ENCODE results near the gene RGS6. TPM values are rescaled to one million over a fixed set of nuclear protein-coding genes. Genes with fewer than 3 reads are reported as not detected.

Gene RGS6
- total RNA-seq, 1 donor: 2.5 TPM

- no peaks in the 10 kb centered on the region for H3K27me3 ChIP-seq (ENCODE audit: insufficient read depth, low read length)
- H3K9me3 ChIP-seq (ENCODE audit: low read depth, low read length): no peaks in the 10 kb centered on the region
- no peak overlapping the region for H3K4me3 ChIP-seq (ENCODE audit: low read length)
- no peaks in the 10 kb centered on the region for H3K4me1 ChIP-seq (ENCODE audit: insufficient read depth, low read length)
Measured at GRCh38 chr14:72120315-72120714, 188.1 kb downstream of the RGS6 start.

- no peaks in the 10 kb centered on the region for H3K9me3 ChIP-seq (ENCODE audit: low read depth, low read length)
- H3K4me1 ChIP-seq (ENCODE audit: insufficient read depth, low read length): peaks cover 3% of the 10 kb centered on the region
- H3K4me3 ChIP-seq (ENCODE audit: low read length): no peak overlapping the region
- peaks cover 6% of the 10 kb centered on the region for H3K27me3 ChIP-seq (ENCODE audit: insufficient read depth, low read length)
Measured at GRCh38 chr14:72123755-72124154, 191.5 kb downstream of the RGS6 start.

DNA sequence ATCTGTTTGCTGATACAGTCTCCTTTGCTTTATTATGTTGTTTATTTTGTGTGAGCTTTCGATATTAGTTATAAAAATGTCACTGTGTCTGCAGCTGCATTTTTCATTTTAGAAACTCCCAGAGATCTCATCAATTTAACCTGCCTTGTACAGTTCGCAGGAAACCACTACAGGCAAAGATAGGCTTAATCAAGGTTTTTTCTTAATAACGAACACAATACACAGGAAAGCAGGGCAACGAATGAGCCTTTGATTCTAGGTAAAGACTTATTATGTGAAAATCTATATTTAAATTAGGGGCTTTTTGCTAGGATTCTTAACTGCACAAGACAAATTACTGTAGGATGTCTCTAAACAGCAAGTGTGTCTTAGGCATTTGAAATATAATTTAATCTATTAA lies 191.9 kb downstream of the RGS6 start:
- Histone ChIP-seq H3K4me3 (ENCODE audit: low read length) (no peak overlapping the region), H3K9me3 (ENCODE audit: low read depth, low read length) (no peaks in the 10 kb centered on the region), H3K27me3 (ENCODE audit: insufficient read depth, low read length) (peaks cover 7% of the 10 kb centered on the region), H3K4me1 (ENCODE audit: insufficient read depth, low read length) (peaks cover 4% of the 10 kb centered on the region)

GRCh38 chr14:72126091-72126490 lies 193.9 kb downstream of the RGS6 start:
- H3K4me3 ChIP-seq (ENCODE audit: low read length): no peak overlapping the region
- H3K4me1 ChIP-seq (ENCODE audit: insufficient read depth, low read length): peaks cover 4% of the 10 kb centered on the region
- peaks cover 12% of the 10 kb centered on the region for H3K27me3 ChIP-seq (ENCODE audit: insufficient read depth, low read length)
- H3K9me3 ChIP-seq (ENCODE audit: low read depth, low read length): no peaks in the 10 kb centered on the region

GRCh38 chr14:72126561-72126960 lies 194.3 kb downstream of the RGS6 start:
- peaks cover 12% of the 10 kb centered on the region for H3K27me3 ChIP-seq (ENCODE audit: insufficient read depth, low read length)
- H3K4me3 ChIP-seq (ENCODE audit: low read length): no peak overlapping the region
- no peaks in the 10 kb centered on the region for H3K9me3 ChIP-seq (ENCODE audit: low read depth, low read length)
- H3K4me1 ChIP-seq (ENCODE audit: insufficient read depth, low read length): peaks cover 4% of the 10 kb centered on the region

GRCh38 chr14:72128629-72129028 lies 196.4 kb downstream of the RGS6 start:
- Histone ChIP-seq H3K27me3 (ENCODE audit: insufficient read depth, low read length) (peaks cover 12% of the 10 kb centered on the region), H3K4me1 (ENCODE audit: insufficient read depth, low read length) (peaks cover 4% of the 10 kb centered on the region), H3K4me3 (ENCODE audit: low read length) (no peak overlapping the region), H3K9me3 (ENCODE audit: low read depth, low read length) (no peaks in the 10 kb centered on the region)

- Histone ChIP-seq H3K27me3 (ENCODE audit: insufficient read depth, low read length) (peaks cover 12% of the 10 kb centered on the region), H3K4me3 (ENCODE audit: low read length) (no peak overlapping the region), H3K9me3 (ENCODE audit: low read depth, low read length) (no peaks in the 10 kb centered on the region), H3K4me1 (ENCODE audit: insufficient read depth, low read length) (peaks cover 4% of the 10 kb centered on the region)
Measured at GRCh38 chr14:72129291-72129690, 197.1 kb downstream of the RGS6 start.

DNA sequence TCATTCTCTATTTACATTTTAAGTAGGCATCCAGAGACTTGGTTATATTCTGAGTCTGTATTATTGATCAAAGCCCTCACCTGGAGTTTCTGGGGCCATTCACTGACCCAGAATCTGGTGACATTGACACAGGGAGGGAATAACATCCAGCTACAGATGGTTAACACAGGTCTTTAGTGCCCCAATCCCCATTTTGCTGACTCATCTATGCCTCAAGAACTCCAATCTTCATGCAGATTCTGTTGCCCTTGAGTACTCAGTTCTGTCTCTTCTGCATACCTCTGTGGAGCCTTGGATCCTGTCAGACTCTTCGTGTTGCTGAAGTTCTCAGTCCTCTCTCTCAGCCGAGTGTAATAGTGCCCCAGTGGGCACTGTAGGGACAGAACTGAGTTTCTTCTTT lies 208.9 kb downstream of the RGS6 start:
- Histone ChIP-seq H3K27me3 (ENCODE audit: insufficient read depth, low read length) (peaks cover 2% of the 10 kb centered on the region), H3K9me3 (ENCODE audit: low read depth, low read length) (no peaks in the 10 kb centered on the region), H3K4me1 (ENCODE audit: insufficient read depth, low read length) (no peaks in the 10 kb centered on the region), H3K4me3 (ENCODE audit: low read length) (no peak overlapping the region)

- H3K4me3 ChIP-seq (ENCODE audit: low read length): no peak overlapping the region
- no peaks in the 10 kb centered on the region for H3K4me1 ChIP-seq (ENCODE audit: insufficient read depth, low read length)
- no peaks in the 10 kb centered on the region for H3K9me3 ChIP-seq (ENCODE audit: low read depth, low read length)
- peaks cover 2% of the 10 kb centered on the region for H3K27me3 ChIP-seq (ENCODE audit: insufficient read depth, low read length)
Measured at GRCh38 chr14:72142328-72142727, 210.1 kb downstream of the RGS6 start.

GRCh38 chr14:72146241-72146640 lies 214.0 kb downstream of the RGS6 start:
- peaks cover 2% of the 10 kb centered on the region for H3K27me3 ChIP-seq (ENCODE audit: insufficient read depth, low read length)

DNA sequence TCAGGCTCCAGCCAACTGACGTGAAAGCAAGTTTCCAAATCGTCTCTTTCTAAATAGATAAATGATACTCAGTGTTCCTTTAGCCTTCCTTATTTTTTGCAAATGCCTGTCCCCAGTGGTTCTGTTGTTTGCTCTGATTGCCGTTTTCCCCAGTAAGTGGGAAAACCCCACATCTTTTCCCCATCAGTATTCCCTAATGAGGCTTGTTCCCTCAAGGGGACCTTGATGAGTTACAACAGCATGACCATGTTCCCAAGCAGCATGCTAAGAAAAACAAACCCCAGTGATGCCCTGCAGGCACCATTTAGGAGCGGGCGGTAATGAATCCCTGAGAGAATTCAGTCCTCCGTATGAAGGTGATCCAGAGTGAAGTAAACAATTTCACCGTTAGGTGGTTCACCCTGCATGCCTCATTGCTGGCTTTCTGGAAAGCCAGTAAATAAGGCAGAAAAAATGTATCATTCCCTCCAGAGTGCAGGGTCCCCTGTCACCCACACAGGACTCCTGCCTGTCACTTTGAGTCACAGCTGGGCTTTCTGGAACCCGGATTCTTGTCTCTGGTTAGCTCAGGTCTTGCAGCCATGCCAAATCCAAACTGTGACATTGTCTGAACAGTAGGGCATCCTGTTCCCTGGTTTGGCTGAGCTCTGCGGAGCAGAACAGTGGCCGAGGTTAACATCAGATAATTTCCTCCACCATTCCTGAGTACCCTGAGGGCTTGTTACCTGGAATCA lies 222.6 kb downstream of the RGS6 start:
- no peaks in the 10 kb centered on the region for H3K27me3 ChIP-seq (ENCODE audit: insufficient read depth, low read length)
- H3K4me1 ChIP-seq (ENCODE audit: insufficient read depth, low read length): no peaks in the 10 kb centered on the region
- H3K9me3 ChIP-seq (ENCODE audit: low read depth, low read length): no peaks in the 10 kb centered on the region
- H3K4me3 ChIP-seq (ENCODE audit: low read length): no peak overlapping the region

More at GRCh38 chr14:72146241-72146640, 214.0 kb downstream of the RGS6 start:
- no peaks in the 10 kb centered on the region for H3K9me3 ChIP-seq (ENCODE audit: low read depth, low read length)
- no peak overlapping the region for H3K4me3 ChIP-seq (ENCODE audit: low read length)
- H3K4me1 ChIP-seq (ENCODE audit: insufficient read depth, low read length): no peaks in the 10 kb centered on the region

- Histone ChIP-seq H3K27me3 (ENCODE audit: insufficient read depth, low read length) (no peaks in the 10 kb centered on the region), H3K4me1 (ENCODE audit: insufficient read depth, low read length) (no peaks in the 10 kb centered on the region), H3K9me3 (ENCODE audit: low read depth, low read length) (no peaks in the 10 kb centered on the region), H3K4me3 (ENCODE audit: low read length) (no peak overlapping the region)
Measured at GRCh38 chr14:72155379-72155993, 223.3 kb downstream of the RGS6 start.

GRCh38 chr14:72164420-72165228 lies 232.4 kb downstream of the RGS6 start:
- peaks cover 18% of the 10 kb centered on the region for H3K4me1 ChIP-seq (ENCODE audit: insufficient read depth, low read length)
- no peaks in the 10 kb centered on the region for H3K9me3 ChIP-seq (ENCODE audit: low read depth, low read length)
- no peak overlapping the region for H3K4me3 ChIP-seq (ENCODE audit: low read length)
- no peaks in the 10 kb centered on the region for H3K27me3 ChIP-seq (ENCODE audit: insufficient read depth, low read length)

DNA sequence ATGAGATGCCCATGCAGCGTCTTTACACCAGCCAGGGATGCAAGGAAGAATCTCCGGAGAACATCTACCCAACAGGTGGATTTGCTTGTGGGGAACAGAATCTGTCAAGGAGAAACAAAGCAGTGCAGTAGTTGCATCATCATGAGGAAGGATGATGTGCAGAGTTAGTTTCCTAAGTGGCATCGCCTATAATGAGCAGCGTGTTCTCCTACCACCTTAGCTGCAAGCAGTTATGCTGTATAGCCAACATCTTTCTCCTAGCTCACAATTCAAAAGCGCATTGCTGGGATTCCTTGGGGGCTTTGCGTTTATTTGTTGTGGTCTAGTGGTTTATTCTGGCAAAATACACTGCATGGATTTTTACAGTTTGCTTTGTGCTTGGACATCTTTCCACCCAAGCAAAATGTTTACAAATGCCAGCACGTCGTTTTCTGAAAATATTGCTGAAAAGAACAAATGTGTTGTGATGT lies 233.0 kb downstream of the RGS6 start:
- Histone ChIP-seq H3K9me3 (ENCODE audit: low read depth, low read length) (no peaks in the 10 kb centered on the region), H3K4me1 (ENCODE audit: insufficient read depth, low read length) (peaks cover 18% of the 10 kb centered on the region), H3K27me3 (ENCODE audit: insufficient read depth, low read length) (no peaks in the 10 kb centered on the region), H3K4me3 (ENCODE audit: low read length) (no peak overlapping the region)

DNA sequence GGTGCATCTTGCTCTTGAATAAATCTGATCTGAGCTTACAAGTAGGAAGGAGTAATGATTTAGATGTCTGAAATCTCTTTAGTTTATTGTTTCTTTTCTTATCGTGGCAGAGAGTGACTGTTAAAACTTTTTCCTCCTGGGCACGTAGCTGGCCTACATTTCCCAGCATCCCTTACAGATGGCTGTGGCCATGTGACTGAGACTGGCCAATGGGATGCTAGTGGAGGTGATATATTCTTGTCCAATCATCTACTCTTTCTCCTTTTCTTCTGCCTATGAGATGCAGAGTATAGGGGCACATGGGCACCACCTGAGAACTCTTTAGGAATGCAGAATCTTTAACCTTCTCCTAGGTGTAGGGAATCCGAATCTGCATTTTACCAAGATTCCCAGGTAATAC lies 237.3 kb downstream of the RGS6 start:
- no peaks in the 10 kb centered on the region for H3K9me3 ChIP-seq (ENCODE audit: low read depth, low read length)
- H3K4me3 ChIP-seq (ENCODE audit: low read length): no peak overlapping the region
- no peaks in the 10 kb centered on the region for H3K27me3 ChIP-seq (ENCODE audit: insufficient read depth, low read length)
- H3K4me1 ChIP-seq (ENCODE audit: insufficient read depth, low read length): peaks cover 11% of the 10 kb centered on the region
